Epidermal melanocyte (primary cell): ENCODE results near the gene PARD6B.
"Not testable (repeated sequence)": the region's sequence is repeated elsewhere in the genome, so short reads cannot be mapped to it uniquely, and the experiment has no call there.

Source experiments
- DNase-seq: peaks from one replicate; pipeline ENCODE4 v3.0.0; 2011; ENCODE audit warnings: low spot score; ENCODE audit not compliant: insufficient read length

PARD6B gene

DNA sequence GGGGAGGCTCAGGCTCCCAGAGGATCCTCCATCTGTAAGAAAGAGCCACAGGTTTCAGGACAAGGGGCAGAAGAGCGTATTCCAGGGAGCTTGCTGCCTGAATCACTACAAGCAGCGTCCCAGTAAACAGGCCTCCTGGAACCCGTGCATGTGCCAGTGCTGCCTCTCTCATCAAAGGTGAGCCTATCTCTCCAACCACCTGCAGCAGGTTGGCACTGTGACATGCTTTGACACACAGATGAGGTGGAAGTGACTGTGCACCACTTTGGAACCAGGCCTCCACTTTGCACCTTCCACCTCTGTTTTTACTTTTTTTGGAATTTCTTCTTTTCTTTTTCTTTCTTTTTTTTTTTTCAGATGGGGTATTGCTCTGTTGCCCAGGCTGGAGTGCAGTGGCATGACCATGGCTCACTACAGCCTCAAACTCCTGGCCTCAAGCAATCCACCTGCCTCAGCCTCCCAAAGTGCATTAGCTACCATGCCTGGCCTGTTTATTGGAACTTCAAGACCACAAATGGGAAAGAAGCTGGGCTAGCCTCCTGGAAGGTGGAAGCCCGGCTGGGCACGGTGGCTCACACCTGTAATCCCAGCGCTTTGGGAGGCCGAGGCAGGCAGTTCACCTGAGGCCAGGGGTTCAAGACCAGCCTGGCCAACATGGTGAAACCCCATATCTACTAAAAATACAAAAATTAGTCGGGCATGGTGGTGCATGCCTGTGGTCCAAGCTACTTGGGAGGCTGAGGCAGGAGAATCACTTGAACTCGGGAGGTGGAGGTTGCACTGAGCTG, 27.5 kb upstream of the PARD6B start:
- DNase-seq, result not testable (repeated sequence)

DNA sequence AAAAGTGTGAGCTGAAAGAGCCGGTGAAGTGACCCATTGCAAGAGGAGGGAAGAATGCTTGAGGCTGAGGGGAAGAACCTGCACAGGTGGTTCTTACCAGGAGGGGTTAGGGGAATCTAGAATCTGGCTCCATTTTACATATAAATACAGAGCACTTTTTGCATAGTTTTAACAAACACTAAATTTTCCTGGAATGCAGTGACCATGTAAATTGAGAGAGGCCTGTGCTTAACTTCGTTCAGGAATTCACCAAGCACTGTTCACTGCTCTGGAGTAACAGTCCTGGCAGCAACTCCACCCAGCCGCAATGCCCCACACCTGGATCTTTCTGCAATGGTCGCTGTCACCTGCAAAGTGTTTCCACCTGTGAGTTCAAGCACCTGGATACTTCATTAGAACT, 26.9 kb upstream of the PARD6B start:
- no peak for DNase-seq

DNA sequence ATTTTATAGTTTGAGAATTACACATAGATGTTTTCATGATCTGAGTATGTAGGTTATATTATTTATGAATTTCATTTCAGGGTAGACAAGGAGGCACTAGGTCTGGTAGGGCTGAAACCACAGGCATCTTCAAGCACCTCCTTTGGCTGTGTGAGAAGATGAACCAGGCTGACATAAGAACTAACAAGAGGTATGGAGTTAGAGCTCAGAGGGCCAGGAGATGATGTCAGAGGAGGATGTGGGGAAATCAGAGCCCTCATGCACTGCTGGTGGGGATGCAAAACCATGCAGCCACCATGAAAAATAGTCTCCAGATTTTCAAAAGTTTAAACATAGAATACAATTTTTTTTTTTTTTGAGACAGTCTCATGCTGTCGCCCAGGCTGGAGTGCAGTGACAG, 26.4 kb upstream of the PARD6B start:
- no peak for DNase-seq

DNA sequence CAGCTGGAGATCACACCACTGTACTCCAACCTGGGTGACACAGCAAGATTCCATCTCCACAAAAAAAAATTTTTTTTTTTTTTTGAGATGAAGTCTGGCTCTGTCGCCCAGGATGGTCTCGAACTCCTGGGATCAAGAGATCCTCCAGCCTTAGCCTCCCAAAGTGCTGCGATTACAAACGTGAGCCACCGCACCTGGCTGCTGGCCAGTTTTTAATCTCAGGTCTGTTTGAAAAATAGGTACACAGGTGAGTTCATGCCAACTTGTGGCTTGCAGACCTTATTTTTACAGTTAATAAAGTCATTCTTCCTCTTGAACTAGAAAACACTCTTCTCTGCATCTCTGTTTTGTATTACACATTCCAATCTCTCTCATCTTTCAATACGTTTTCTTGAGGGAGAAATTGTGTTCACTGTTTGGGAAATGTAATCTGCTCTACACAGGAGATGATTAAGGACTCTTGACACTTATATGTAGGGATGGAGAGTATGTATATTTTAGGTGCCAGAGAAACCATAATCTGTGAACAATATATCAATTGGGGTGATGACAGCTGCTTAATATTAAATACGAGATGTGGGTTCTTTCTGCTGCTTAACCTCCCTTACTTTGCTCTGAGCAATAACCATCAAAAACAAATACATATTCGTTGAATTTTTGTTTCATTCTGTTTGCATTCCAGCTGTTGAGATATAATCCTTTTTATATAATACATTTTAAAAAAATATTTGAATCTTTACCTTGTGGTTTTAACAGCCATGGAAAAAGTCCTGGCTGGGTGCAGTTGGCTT, 22.3 kb upstream of the PARD6B start:
- no peak for DNase-seq

DNA sequence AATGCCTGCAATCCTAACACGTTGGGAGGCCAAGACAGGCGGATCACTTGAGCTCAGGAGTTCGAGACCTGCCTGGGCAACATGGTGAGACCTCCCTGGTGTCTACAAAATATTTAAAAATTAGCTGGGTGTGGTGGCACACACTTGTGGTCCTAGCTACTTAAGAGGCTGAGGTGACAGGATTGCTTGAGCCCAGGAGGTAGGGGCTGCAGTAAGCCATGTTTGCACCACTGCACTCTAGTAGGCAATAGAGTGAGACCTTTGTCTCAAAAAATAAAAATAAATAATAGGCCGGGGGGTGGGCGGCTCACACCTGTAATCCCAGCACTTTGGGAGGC, 21.8 kb upstream of the PARD6B start:
- DNase-seq, result no peak

DNA sequence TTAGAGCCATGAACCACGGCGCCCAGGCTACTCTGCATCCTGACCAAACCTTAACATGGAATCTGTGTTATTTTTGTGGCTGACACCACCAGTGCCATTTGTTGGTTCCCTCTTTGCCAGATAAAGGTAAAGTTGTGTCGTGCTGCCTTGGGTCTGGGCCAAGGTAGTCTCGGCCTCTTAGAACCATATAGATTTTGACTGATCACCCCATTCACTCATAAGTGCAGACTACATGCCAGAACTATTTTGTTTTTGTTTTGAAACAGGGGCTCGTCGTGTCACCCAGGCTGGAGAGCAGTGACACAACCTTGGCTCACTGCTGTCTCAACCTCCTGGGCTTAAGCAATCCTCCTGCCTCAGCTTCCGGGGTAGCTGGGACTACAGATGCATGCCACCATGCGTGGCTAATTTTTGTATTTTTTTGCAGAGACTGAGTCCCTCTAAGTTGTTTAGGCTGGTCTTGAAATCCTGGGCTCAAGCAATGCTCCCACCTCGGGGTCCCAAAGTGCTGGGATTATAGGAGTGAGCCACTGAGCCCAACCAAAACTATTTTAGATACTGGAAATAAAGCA, 20.8 kb upstream of the PARD6B start:
- DNase-seq, result no peak

DNA sequence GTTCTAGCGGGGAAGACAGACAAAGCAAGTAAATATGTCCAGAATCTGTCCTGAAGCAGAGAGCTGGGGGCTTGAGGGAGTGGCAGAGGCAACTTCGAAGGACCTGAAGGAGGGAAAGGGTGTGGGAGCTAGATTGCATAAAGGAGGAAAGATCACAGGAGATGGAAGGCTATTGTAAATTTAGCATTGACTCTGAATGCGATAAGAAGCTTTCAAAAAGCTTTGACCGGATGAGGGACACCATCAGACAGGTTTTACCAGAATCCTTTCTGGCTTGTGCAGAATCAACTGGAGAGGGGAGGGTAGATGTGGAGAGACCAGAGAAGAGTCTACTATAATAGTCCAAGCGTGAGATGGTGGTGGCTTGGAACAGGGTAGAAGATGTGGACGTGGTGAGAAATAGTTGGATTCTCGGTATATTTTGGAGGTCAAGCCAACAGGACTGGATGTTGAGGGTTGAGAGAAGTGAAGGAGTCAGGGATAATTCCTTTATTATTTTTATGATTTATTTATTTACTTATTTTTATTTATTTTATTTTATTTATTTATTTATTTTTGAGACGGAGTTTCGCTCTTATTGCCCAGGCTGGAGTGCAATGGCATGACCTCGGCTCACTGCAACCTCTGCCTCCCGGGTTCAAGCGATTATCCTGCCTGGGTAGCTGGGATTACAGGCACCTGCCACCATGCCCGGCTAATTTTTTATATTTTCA, 20.1 kb upstream of the PARD6B start:
- DNase-seq, result no peak

DNA sequence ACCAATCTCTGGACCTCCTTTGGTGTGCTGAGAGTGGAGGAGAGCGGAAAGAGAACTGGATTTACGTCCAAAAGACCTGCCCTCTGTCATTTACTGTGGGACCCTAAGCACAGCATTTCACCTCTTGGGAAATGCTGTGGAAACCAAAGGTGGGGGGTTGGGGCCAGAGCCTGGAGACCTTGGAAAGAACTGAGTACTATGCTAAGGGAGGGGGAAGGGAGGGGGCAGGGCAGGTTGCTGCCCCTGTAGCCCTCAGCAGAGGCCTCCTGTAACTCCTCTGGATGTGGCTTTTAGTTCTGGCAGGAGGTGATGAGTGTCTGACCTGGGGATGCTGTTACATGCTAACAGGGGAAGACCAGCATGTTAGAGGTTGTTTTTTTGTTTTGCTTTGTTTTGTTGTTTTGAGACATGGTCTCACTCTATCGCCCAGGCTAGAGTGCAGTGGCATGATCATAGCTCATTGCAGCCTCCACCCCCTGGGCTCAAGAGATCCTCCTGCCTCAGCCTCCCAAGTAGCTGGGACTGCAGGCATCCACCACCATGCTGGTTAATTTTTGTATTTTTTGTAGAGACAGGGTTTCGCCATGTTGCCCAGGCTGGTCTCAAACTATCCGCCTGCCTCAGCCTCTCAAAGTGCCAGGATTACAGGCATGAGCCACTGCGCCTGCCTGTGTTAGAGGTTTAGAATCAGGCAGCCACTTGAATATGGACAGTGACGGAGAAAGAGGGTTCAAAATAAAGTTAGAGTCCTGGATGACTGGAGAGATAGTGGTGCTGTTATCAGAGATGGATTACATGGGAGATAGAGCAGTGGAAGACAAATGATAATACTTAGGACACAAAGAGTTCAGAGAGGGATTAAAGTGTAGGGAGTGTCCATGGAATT, 18.4 kb upstream of the PARD6B start:
- DNase-seq, result no peak

DNA sequence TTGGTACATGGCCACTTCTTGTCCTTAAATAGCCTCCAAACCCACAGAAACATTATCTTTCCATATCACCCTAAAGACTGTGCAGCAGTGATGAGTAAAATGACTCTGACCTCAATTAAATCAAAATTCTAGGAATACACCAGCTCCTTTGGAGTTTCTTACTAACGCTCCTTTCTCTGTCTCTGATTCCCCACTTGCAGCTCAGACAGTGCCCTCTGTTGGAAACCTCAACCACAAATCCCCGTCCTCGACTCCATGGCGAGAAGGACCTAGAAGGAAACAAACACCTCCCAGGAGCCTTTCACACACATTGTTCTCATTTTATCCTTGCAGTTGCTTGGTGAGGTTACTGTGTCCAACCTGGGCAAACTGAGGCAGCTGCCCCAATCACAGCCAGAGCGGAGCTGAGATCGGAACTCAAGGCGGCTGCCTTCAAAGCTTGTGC, 17.7 kb upstream of the PARD6B start:
- DNase-seq, result no peak

DNA sequence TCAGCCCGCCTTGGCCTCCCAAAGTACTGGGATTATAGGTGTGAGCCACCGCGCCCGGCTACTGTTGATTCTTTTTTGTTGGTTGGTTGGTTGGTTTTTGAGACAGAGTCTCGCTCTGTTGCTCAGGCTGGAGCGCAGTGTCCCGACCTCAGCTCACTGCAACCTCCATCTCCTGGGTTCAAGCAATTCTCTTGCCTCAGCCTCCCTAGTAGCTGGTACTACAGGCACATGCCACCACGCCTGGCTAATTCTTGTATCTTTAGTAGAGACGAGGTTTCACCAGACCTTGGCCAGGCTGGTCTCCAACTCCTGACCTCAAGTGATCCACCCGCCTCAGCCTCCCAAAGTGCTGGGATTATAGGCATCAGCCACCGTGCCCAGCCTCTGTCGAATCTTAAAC, 17.0 kb upstream of the PARD6B start:
- not testable (repeated sequence) for DNase-seq

DNA sequence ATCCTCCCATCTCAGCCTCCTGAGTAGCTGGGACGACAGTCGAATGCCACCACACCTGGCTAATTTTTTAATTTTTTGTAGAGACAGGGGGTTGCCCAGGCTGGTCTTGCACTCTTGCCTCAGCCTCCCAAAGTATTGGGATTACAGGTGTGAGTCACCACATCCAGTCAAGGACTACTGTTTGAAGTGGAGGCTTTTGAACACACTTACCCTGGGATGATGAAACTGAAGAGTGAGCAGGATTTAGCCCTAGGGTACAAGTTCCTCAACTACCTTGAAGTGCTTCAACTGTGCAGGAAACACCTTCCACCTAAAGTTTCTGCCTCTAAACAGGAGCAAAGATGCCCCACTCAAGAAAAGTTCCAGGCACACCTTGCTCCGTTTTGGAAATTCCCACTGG, 15.7 kb upstream of the PARD6B start:
- no peak for DNase-seq

DNA sequence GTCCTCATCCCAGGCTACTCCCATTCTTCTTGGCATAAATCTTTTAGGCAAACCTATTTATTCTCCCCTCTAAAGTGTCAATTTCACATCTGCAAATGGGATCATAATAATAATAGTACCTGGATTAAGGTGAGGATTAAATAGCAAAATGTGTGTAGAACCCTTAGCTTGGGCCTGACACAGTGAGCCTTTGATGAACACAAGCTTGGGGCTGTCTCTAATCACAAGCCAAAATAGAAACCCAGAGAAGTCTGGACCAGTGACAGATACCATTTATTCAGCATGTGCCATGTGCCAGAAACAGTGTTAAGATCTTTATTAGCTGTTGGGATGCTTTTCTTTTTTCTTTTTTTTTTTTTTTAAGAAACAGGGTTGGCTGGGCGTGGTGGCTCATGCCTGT, 14.9 kb upstream of the PARD6B start:
- DNase-seq, result no peak

DNA sequence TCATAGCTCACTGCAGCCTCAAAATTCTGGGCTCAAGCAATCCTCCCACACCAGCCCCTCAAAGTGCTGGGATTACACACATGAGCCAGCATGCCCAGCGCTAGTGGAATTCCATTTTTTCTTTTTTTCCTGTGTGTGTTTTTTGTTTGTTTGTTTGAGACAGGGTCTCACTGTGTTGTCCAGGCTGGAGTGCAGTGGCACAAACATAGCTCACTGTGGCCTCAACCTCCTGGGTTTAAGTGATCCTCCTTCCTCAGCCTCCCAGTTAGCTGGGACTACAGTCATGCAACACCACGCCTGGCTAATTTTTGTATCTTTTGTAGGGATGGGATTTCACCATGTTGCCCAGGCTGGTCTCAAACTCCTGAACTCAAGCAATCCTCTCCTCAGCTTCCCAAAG, 14.1 kb upstream of the PARD6B start:
- DNase-seq, result no peak

DNA sequence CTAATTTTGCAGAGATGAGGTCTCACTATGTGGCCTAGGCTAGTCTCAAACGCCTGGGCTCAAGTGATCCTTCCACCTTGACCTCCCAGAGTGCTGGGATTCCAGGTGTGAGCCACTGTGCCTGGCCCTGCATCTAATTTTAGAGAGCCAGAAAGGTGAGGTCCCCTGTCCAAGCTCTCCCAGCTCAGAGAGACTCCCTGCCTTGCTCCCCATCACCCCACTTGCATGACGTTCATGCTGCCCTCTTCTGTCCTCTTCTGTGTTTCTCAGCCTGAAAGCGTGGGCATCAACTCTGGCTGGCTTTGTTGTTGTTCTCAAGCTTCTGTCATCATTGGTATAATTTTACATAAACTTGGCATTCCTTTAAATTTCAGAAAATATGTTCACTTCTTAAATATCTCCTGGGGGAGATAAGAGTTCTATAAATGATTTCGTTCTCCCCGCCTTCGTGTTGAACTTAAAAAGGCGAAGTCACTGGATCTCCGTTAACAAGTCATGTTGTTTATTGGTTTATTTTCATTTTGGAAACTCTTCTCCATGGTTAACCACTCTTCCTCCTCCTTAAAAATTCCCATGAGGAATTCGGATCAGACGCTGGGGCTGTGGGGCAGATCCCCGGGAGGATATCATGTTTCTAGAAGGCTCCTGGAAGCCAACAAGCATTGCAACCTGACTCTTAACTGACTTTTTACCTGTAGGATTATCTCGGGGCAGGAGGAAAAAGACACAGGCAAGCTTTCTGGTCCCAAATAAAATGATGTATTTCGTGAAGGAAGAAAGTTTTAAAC, 13.2 kb upstream of the PARD6B start:
- no peak for DNase-seq

DNA sequence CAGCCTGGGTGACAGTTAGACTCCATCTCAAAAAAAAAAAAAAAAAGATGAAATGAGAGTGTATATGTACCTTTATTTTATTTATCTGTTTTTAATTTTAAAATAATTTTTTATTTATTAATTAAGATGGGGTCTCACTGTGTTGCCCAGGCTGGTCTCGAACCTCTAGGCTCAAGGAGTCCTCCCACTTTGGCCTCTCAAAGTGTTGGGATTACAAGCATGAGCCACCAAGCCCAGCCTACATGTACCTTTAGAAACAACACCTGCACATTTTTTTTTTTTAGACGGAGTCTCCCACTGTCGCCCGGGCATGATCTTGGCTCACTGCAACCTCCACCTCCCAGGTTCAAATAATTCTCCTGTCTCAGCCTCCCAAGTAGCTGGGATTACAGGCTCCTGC, 12.1 kb upstream of the PARD6B start:
- DNase-seq, result no peak

DNA sequence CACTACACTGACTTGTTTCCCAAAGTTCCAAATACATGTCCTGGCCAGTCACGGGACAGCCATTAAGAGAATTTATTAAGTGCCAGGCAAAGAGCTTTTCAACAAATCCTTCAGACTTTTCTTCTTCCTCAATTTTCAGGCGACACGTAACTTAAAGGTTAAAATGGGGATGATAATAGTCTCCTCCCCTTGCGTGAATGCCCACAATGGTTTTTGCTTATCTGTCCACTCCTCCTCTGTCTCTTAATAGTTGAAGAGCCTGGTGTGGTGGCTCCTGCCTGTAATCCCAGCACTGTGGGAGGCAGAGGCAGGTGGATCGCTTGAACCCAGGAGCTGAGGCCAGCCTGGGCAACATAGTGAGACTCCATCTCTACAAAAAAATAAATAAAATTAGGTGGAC, 11.4 kb upstream of the PARD6B start:
- no peak for DNase-seq

DNA sequence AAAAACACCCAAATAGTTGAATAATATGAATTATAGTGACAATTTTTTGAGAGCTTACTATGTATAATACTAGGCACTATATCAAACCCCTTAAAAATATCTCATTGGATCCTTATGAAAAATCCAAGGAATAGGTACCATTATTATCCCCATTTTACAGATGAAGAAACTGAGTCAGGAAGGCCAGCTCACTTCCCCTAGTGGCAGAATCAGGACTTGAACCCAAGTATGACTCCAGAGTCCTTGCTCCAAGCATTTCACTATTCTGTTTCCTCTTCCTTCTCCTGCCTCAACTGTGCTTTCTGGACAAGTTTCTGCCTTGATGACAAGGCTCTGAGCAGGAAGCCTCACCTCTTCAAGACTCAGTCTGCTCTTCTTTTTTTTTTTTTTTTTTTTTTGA, 10.8 kb upstream of the PARD6B start:
- no peak for DNase-seq

DNA sequence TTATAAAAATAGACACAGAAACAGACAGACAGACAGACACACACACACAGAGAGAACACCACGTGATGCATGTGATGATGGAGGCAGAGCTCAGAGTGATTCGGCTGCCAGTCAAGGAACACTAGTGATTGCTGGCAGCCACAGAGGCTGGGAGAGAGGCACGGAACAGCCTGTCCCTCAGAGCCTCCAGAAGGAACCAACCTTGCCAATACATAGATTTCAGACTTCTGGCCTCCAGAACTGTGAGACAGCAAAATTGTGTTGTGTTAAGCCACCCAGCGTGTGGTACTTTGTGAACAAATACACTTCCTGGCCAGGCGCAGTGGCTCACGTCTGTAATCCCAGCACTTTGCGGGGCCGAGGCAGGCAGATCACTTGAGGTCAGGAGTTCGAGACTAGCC, 9.5 kb upstream of the PARD6B start:
- DNase-seq, result no peak

DNA sequence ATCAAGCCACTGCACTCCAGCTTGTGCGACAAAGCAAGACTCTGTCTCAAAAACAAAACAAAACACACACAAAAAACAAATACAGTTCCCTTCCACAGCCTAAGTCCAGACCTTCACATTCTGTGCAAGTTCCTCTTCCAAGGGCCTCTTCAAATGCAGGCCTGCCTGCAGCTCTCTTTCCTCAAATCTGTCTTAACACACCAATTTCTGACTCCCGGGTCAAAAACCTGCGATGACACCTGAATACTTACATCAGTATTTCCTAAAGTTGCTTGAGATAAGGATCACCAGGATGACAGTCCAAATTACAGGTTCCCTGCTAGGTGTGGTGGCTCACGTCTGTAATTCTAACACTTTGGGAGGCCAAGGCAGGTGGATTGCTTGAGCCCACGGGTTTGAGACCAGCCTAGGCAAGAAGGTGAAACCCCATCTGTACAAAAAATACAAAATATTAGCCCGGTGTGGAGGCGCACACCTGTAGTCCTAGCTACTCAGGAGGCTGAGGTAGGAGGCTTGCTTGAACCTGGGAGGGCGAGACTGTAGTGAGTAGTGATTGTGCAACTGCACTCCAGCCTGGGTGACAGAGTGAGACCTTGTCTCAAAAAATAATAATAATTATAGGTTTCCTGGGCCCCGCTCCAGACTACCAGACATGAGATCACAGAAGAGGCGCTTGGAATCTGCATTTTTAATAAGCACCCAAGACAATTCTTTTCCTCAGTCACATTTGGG, 8.8 kb upstream of the PARD6B start:
- DNase-seq, result no peak

DNA sequence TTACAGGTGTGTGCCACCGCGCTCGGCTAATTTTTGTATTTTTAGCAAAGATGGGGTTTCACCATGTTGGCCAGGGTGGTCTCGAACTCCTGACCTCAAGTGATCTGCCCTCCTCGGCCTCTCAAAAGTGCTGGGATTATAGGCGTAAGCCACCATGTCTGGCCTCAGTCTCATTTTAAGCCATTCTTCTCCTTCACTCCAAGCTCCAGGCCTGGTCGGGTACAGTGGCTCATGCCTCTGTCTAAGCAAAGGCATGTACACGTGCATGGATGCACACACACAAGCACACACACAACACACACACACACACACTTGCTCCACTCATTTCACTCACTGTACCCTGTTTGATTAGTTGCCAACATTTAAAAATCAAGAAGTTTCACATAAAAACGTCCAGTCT, 7.7 kb upstream of the PARD6B start:
- no peak for DNase-seq
